Stromal cell of bone marrow (primary cell): ENCODE measurements around the gene TRMO.

Experiments used
- DNase-seq: peaks from one replicate; pipeline ENCODE4 v3.0.0-alpha.2; 2012; ENCODE audit warnings: low read depth

The TRMO gene

GRCh38 chr9:97938081-97938644 lies 15.9 kb upstream of the TRMO start, which contains the start of gene HEMGN:
TSS of gene HEMGN (minus strand) at chr9:97938172. CDS start at chr9:97938136, 36 bp downstream.
- DNase-seq, result no peak

- no peak for DNase-seq
These were observed 14.7 kb upstream of the TRMO start for GRCh38 chr9:97936998-97937397.

- no peak for DNase-seq
These were observed 13.0 kb upstream of the TRMO start for GRCh38 chr9:97935276-97935675.

DNA sequence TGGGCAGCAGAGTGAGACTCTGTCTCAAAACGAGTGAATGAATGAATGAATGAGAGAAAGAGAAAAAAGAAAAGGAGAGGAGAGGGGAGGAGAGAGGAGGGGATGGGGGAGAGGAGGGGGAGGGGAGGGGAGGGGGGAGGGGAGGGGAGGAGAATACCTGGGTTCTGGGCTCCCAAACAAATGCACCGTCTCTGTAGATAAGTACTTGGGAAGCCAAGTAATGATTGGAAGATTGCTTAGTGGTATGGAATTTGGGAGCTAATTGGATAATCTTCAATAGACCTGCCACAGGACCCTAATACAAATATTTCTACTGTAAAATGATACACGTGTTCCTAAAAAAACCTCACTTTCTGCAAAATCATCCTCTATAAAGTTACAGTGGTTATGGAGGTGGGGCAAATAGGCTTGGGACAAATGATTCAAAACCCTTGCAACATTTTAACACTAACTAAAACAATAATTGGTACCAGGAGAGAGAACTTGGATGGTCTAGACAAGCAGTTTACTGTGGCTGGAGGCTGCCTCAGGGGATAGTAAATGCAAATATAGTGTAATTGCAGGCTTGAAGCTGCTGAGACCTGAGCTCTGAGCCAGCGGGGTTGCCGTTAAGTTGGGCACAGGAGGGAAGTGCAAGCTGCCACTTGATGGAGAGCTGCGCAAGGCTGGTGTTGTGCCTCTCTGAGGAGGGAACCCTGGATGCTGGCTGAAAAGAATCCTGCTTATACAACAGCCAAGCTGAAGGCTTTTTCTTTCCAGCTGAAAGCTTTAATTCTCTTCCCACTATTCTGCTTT lies 12.2 kb upstream of the TRMO start:
- no peak for DNase-seq

DNA sequence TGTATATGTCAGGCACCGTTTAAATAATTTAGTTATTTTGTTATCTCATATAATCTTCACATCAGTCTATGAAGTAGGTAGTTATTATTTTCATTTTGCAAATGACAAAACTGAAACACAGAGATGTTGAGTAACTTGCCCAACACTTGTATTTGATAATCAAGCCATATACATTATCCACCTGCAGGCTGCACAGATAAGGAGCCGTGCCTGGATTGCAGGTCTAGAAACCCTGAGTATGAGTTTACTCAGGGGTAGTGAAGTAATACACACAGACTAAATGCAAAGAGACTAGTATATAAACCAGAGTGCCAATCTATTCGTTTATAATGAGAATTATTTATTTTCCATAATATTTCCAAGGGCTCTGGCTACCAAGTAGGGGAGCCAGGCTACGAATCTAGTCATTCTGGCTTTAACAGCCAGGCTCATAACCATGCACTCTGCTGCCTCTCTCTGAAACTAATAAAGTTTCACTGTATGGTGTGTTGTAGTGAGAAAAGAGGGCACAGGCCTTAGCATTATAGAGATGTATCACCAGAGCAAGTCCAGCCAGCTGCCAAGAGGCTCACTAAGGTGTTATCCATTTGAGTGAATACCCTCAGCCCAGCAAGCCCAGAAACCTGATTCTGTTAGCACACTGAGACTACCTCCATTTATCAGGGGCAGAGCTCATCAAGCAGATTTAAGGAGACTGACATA lies 11.1 kb upstream of the TRMO start:
- no peak for DNase-seq

- no peak for DNase-seq
These were observed 8.7 kb upstream of the TRMO start for GRCh38 chr9:97930972-97931371.

GRCh38 chr9:97928986-97929604 lies 6.8 kb upstream of the TRMO start:
- no peak for DNase-seq

DNA sequence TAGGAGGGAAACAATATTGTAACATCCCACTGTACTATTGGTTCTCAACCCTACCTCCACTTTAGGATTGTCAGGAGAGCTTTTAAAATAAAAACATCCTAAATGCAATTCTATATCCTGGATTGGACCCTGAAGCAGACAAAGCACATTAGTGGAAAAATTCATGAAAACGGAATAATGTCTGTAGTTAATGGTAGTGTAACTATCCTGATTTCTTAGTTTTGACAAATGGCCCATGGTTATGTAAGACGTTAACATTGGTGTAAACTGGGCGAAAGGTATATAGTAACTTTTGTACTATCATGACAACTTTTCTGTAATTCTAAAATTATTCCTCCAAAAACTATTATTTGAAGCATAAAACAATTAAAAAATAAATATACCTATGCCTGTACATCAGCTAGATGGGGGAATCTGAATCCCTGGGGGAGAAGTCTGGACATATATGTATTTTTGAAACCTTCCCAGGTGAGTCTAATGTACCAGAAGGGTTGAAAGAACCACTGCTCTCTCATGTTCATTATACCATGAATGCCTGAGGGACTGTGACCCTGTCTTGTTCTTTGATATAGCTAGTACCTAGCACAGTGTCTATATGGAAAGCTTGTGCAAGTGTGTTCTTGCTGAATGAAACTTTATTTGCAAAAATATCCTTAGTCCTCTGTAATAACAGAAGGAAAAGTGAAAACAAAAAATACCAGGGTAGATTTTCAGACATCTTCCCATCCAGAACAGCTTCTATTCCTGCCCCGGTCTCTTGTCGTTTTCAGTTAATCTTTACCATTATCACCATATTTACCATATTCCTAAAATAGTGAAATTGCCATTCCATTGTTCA lies 3.4 kb upstream of the TRMO start:
- no peak for DNase-seq

DNA sequence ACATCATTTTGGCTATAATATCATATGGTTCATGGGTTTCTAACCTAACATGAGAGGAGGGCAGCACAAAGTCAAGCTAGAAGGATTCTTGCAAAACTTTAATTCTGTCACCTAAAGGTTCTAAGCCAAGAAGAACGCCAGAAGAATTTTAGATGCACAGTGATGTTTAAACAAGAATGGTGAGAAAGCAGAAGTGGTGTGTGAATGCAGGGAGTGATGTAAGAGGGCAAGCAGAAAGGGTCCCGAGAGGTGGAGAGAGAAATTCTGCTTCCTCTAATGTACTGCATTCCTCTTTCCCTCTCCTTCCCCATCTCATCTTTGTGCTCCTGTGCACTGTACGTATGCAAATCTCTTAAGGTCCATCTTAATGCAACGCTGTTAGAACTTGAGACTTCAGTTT lies 2.1 kb upstream of the TRMO start:
- DNase-seq, result no peak

- DNase-seq, result peak; percentile 73
These were observed 1.3 kb upstream of the TRMO start for GRCh38 chr9:97923529-97924108.

DNA sequence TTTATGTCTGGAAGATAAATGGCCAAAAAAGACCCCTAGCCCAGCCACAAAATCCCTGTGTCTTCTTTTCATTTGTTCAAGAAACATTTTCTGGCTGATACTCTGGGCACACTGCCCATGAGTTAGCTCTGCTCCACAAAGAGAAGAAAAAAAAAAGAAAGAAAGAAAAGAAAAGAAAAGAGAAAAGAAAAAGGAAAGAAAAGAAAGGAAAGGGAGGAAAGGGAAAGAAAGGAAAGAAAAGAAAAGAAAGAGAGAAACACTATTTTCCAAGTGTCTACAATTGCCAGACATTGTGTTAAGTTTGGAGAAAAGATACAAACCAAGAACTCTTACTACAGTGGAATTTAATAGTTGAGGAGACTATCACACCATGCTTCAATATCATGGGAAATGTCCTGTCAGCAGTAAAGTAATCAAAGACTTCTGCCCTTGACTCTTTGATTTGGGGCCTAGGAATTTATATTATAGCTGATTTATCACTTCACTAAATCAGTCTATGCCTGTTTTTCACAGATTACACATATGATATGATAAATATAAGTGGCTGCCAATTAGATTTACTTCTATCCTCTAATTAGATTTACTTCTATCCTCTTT lies 3.0 kb downstream of the TRMO start:
- no peak for DNase-seq

DNA sequence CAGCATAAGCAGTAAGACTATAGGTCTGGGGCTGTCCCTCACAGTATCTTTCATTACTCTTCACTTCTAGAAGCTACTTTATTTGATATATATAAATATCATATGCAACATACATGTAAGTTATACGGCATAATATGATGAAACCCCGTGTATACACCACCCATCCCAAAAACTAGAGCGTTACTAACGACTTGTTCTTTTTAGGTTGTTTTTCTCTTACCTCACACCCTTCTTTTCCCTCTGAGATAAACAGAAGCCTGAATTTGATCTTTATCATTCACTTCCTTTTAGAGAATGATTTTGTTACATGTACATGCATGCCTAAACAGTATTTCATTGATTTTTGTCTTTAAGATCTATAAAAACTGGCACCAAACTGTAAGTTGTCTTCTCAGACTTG lies 3.7 kb downstream of the TRMO start:
- no peak for DNase-seq

GRCh38 chr9:97911970-97912369 lies 10.3 kb downstream of the TRMO start:
- no peak for DNase-seq

DNA sequence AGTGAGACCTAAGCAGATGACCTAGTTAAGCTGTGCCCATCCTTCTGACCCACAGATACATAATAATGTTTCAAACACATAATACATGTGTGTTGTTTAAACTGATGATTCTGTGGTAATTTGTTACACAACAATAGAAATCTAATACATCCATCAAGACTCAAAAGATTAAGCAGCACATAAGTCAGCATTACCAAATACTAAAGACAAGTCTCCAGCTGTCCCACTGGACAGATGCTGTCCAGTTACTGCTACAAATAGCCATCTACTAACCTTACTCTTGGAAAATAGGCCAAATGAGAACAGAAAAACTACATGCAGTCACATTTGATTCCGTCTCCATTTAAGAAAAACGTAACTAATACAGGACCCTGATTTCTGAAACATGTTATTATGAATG lies 10.8 kb downstream of the TRMO start:
- no peak for DNase-seq

GRCh38 chr9:97910357-97910756 lies 11.9 kb downstream of the TRMO start:
- no peak for DNase-seq

DNA sequence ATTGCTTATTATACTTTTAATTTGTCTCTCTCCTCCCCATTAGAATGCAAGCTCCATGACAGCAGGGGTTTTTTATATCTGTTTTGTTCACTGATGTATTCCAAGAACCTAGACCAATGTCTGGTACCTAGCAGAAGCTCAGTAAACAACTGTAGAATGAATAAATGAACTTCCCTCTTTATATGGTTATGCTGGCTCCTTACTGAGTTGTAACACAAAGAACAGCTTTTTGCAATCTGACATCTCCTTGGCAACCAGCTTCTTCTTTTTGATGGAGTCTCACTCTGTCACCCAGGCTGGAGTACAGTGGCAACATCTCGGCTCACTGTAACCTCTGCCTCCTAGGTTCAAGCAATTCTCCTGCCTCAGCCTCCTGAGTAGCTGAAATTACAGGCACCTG lies 13.6 kb downstream of the TRMO start:
- no peak for DNase-seq

DNA sequence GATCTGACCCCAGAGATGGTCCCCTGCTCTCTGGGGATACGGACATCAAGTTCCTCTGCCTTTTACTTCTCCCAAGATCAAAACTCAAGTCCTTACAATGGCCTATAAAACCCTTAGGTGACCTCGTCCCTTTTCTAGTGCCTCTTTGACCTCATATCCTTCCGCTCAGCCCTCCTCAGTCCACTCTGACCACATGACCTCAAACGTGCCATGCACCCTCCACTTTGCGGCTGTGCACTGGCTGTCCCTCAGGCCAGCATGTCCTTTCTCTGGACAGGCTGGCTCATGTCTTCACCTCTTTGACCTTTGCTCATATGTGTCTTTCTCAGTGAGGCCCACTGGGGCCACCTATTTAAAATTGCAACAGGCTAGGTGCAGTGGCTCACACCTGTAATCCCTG lies 14.7 kb downstream of the TRMO start:
- DNase-seq, result no peak

DNA sequence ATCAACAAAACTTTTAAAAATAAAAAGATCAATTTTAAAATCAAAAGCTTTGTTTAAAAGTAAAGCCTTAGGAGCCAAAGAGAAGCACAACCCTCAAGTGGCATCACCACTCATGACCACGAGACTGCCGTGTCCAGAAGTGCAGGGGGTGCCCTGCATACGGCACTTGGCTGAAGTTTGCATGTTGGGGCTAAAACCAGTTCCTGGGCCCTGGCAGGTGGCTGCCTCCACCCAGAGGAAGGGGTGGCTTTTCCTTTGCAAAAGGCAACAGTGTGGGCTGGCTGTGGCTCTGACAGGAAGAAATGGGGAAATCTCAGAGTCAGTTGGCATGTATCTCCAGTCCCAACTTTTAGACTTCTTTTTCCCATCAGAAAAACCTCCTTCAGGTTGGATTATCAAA lies 15.3 kb downstream of the TRMO start:
- no peak for DNase-seq

DNA sequence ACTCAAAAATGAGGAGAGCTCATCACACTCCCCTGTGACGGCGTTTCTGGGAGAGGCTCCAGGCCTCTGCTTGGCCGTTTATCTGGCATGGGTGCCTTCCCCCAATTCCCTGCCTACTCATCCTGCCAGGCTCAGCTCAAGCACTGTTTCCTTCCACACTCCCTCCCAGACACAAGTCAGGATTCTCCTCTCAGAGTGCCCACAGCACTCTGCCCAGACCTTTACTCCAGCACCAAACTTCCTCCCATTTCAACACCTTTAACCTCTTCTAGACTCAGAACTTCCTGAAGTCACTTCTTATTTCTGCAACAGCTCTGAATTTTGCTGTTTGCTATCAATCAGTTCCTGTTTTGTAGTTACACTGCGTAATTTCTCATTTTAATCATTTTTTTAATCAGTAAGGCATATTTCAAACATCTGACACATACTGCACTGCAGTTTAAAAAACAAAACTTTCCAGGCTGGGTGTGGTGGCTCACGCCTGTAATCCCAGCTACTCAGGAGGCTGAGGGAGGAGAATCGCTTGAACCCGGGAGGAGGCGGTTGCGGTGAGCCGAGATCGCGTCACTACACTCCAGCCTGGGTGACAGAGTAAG lies 16.0 kb downstream of the TRMO start:
- peak; percentile 29 for DNase-seq

DNA sequence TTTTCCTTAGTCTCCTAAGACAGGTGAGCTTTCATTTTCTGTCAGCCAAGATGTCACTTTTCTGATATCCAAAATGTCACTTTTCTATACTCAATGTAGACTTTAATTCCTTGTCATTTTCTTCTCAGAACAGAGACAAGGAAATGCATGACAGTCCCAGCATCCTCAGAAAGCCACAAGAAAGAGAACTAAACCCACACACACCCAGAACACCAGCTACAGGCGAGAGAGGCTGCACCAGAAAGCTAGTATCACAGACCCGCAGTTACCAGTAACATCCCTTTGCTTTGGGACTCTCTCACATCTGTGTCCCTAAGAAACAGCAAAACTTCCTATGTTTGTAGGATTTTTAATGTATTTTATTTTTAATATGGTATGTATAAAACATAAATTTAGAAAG lies 17.1 kb downstream of the TRMO start:
- DNase-seq, result no peak

- no peak for DNase-seq
These were observed 17.6 kb downstream of the TRMO start for GRCh38 chr9:97904725-97905124.
